HG03159 (cell line): ENCODE results near the gene VSIG8.
A peak's percentile ranks its signal among the peaks of the same experiment; 100 is the strongest.
"Not testable (repeated sequence)": the region's sequence is repeated elsewhere in the genome, so short reads cannot be mapped to it uniquely, and the experiment has no call there.

Experiments
- ATAC-seq: cut with Tn5 transposase; IDR thresholded peaks from one replicate; pipeline ENCODE4 v1.9.1; 2021; ENCODE audit warnings: mild to moderate bottlenecking, moderate library complexity; ENCODE audit not compliant: unreplicated experiment

The VSIG8 gene, protein sequence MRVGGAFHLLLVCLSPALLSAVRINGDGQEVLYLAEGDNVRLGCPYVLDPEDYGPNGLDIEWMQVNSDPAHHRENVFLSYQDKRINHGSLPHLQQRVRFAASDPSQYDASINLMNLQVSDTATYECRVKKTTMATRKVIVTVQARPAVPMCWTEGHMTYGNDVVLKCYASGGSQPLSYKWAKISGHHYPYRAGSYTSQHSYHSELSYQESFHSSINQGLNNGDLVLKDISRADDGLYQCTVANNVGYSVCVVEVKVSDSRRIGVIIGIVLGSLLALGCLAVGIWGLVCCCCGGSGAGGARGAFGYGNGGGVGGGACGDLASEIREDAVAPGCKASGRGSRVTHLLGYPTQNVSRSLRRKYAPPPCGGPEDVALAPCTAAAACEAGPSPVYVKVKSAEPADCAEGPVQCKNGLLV

DNA sequence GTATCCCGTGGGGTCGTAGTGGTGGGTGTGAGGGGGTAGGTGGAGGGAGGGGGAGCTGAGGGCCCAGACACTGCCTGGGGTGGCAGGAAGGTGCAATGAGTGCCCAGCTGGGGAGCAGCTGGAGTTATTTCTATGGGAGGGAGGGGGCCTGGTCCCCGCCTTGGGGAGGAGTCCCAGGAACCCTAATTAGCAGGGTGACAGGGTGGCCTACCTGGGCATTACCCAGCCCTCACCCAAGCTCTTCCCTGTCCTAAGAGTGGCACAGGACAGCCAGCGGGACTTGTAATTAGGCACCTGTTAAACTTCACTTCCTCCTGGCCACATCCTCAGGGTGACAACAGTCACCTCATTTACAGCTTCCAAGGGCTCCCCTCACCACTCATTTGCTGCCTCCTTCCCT, at the start of gene VSIG8:
VSIG8 (minus strand) TSS at position 101 of the 400 bp plus-strand sequence. CDS start 136 bp downstream, outside the sequence.
- ATAC-seq: no peak

DNA sequence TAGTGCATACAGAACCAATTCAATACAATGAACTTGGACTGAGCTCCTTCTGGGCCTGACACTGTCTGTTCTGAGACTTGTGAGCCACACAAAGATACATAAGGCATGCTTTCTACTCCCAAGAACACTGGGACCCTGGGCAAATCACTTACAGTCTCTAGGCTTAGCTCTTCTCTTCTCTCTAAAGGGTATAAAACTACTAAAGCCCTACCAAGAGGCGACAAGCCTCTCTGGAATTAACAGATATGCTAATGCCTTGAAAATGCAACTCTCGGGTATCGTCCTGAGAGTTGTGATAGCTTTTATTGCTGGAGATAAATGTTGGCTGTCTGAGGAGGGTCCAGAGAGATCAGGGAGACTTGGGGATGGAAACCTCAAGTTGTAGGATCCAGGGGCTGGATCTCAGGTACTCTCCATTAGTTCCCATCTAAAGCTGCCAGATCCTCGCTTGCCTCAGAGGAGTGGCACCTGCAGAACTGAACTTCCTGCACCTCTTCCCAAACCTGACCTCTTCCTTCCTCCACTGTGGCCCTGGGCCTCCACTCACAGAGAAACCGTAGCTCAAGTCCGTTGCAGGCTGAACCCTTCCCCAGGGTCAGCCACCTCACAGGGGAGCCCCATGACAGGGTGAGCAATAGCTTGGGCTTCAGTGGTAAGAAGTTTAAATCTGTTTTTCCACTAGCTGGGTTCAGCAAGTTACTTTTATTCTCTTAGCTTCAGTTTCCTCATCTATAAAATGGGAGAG, 49.0 kb upstream of the VSIG8 start:
- no peak for ATAC-seq

GRCh38 chr1:159908031-159908940, 45.8 kb upstream of the VSIG8 start:
- ATAC-seq: no peak

- no peak for ATAC-seq
Measured at GRCh38 chr1:159906960-159907359, 44.5 kb upstream of the VSIG8 start.

DNA sequence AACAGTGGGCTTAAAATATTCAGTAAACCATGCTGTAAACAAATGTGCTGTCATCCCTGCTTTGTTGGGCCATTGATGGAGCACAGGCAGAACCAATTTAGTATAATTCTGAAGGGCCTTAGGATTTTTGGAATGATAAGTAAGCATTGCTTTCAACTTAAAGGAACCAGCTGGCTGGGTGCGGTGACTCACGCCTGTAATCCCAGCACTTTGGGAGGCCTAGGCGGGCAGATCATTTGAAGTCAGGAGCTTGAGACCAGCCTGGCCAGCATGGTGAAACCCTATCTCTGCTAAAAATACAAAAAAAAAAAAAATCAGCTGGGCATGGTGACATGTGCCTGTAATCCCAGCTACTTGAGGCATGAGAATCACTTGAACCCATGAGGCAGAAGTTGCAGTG, 41.6 kb upstream of the VSIG8 start:
- ATAC-seq: not testable (repeated sequence)

- ATAC-seq: no peak
Measured at GRCh38 chr1:159902541-159902940, 40.1 kb upstream of the VSIG8 start.

DNA sequence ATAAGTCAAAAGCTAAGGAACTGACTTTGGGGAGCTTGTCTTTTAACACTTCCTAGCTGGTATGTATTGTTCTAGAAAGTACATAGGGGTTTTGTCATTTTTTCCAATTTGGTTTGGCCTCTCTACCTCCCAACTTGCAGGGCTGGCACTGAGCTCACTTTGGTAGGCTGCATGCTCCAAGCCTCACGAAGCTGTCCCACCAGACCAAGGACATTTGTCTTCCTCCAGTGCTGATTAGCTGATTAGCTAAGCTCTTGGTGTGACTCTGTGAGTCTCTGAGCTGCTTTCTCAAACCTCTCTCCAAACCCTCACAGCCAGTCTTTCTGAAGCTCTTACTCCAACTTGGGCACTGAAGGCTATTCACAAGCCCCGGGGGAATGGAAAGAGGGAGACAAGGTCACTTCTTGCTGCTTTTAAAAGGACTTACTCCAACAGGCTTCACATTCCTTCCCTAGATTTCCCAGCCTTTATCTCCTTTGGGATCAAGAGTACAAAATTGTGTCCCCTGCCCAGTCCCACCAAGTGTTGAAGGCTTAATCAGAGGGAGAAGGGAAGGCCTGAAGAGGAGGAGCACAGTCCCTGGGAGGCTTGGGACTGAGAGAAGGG, 38.4 kb upstream of the VSIG8 start:
- ATAC-seq: no peak

- ATAC-seq: no peak
Measured at GRCh38 chr1:159900086-159900680, 37.7 kb upstream of the VSIG8 start, which contains the start of gene CFAP45. Gene CFAP45, minus strand, starts transcription at chr1:159900165. Its CDS starts 67 bp downstream, at chr1:159900098.

DNA sequence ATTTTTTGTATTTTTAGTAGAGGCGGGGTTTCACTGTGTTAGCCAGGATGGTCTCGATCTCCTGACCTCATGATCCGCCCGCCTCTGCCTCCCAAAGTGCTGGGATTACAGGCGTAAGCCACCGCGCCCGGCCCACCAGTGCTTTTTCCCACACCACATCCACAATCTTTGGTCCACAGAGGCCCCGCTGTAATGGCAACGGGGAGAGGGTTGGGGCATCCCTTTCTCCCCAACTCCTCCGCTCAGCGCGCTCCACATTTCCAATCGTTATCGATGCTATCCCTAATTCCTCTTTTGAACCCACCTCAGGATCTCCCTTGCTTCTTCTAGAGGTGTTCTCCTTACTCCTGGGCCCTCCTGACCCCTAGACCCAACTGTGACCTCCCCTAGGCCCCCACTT, 37.2 kb upstream of the VSIG8 start:
- not testable (repeated sequence) for ATAC-seq

GRCh38 chr1:159898527-159898926, 36.1 kb upstream of the VSIG8 start:
- no peak for ATAC-seq

- no peak for ATAC-seq
Measured at GRCh38 chr1:159897962-159898361, 35.5 kb upstream of the VSIG8 start.

DNA sequence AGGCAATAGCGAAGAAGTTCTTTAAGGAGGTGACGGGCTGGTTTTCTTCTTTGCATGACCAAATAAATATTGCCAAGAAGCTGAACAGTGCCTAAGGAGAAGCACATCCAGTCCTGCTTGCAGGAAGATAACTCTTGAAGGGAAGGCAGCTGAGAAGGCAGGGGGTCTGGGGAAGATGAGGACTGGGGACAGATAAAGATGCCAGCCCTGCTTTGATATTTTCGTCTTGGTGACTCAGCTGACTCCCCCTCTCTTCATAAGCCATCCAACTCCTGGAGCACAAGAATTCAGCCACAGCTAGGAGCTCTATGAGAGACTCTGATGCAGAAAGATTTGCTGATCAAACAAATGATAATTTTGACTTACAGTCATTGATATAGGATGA, 34.1 kb upstream of the VSIG8 start:
- ATAC-seq: no peak

DNA sequence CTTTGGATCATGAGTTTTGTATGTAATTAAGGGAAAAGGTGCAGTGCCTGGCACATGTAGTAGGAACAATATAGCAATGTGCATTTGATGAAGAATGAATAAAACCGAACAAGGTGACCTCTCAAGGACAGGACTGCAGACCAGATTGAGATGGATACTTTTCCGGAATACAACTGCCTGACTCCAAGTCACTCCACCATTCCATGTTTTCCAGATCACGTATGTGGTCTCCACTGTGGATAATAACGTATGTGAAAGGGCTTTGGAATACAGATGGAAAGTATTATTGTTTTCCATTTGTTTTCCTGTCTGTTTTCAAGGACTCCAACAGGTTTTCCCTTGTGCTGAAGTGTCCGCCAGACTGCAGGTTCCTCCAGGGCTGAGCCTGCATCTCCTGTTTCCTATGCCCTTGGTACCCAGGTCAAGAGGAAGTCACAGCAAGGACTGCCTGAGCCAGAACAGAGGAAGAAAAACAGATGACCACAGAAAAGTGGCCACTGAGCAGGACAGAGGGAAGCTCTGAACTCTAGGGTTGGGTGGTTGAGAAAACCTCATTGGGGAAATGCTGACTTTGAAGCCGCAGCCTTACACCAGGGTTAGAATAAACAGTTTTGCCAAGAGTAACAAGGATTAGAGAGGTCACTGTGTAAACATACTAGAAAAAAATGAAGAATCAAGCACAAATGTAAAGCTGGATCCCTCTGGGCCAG, 33.5 kb upstream of the VSIG8 start:
- ATAC-seq: no peak

- ATAC-seq: no peak
Measured at GRCh38 chr1:159895286-159895685, 32.8 kb upstream of the VSIG8 start.

DNA sequence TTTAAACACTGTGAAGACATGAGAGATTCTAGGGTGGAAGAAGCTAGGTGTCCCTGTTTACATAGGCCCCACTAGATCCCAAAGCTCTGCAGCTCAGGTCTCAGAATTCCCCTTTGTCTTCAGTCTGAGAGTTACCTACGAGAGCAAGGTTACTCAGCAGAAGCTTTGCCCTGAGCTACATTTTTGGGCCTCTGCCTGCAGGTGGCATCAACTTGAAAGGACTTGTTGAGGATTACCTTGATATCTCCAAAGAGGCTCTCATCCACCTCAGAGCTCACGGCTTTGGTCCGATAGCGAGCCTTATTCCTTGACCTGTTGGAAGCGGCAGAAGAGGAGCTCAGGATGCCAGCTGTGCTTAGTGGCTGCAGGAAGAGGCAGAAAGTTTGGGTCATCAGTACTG, 30.5 kb upstream of the VSIG8 start:
- ATAC-seq: no peak

GRCh38 chr1:159891275-159892157, 29.1 kb upstream of the VSIG8 start:
- peak; percentile 42 for ATAC-seq

DNA sequence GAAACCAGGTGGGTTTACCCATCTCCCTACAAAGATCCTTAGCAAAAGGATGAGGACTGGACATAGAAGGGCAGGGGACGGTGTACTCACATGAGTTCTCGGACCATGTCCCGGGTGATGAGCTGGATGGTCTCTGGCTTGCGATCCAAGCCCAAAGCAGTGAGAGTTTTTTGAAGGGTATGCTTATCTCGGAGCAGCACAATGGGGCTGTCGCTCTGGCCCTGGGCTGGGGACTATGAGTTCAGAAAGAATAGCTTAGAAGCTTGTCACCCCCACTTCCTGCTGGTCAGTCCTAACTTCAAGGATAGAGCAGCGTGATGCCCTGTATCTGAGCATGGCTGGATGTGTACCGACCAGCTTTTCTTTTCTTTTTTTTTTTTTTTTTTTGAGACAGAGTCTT, 27.9 kb upstream of the VSIG8 start:
- no peak for ATAC-seq

DNA sequence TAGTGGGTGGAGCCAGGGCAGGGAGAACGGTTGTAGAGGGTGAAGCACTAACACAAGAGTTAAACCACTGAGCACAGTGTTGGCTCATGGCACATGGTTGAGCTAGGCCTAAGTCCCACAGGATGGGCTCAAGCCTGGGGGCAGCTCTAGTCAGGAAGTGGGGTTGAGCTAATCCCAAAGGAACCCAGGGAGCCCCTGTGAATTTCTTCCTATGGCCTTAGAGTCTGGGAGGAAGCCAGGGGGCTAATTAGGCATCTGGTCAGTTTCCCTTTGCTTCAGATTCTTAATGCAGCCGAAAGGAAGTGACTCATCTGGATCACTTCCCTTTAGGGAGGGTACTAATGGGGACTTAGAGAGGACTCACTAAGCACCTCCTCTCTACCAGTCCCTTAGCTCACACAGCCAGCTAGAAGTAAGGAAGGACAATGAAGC, 27.4 kb upstream of the VSIG8 start:
- peak; percentile 93 for ATAC-seq

DNA sequence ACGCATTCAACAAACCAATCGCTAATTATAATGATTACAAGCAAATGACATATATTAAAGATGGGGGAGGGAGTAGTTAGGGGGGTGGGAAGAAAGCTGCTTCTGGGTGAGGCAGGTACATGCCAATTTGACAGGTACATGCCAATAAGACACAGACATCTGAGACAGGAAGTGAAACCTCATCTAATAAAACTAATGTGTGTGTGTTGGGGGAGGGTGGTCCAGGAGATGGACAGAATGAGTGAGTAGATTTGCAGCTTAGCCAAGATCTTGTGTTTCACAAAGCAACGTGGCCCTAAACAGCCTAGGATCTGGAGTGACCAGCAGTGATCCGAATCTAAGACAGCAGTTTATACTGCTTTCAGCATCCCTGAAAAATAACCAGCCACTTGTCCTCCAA, 26.7 kb upstream of the VSIG8 start:
- peak; percentile 41 for ATAC-seq
